NOMO-1 treated with dmso at 0.1 percent for 144 hours (cell line): Measurements from ENCODE around the gene RFWD3.

Experiments used
- DNase-seq: peaks from one replicate; lab custom pipeline; 2025; ENCODE audit not compliant: unreplicated experiment; lab: John Stamatoyannopoulos, UW

The RFWD3 gene

DNA sequence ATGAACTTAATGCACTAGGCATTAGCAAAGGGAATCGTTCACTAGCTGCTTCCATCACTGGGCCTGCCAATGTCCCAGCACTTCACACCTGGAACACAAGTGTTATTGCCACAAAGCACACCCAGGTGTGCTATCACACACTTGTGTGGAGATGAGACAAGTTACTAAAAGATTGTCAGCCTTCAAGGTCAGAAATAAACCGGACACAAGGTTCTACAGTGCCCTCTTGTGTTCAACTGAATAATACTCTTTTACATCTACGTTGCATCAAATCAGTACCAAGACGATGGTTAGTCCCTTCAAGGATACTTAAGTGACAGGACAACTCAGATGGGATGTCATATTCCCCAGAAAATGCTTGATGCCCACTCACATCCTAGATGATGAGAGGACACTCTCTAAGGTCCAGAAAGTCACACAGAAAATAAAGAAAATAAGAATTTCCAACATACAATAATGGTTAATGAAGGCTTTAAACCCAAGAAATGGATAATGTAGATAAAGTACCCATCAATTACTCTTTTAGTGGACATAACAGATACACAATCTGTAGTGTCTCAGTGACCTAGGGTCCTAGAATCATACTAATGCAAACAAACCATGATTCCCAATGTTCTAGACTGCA, 43.4 kb downstream of the RFWD3 start:
- no peak for DNase-seq

DNA sequence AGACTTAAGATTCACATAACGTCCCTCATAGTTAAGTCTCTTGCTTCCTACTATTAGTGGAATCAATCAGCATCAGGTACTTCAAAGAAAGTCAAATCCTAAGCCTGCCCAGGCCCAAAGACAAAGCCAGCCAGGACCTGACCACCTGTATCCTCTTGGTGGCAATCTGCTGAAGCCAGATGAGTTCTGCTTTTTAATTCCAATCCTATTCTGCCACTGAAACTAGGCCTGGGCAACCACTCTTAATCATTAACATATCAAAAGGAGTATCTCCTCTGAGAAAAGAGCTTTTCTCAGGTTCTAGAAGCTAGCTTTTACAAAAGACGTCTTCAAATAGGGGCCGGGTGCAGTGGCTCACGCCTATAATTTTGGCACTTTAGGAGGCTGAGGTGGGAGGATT, 44.7 kb downstream of the RFWD3 start:
- DNase-seq = no peak

DNA sequence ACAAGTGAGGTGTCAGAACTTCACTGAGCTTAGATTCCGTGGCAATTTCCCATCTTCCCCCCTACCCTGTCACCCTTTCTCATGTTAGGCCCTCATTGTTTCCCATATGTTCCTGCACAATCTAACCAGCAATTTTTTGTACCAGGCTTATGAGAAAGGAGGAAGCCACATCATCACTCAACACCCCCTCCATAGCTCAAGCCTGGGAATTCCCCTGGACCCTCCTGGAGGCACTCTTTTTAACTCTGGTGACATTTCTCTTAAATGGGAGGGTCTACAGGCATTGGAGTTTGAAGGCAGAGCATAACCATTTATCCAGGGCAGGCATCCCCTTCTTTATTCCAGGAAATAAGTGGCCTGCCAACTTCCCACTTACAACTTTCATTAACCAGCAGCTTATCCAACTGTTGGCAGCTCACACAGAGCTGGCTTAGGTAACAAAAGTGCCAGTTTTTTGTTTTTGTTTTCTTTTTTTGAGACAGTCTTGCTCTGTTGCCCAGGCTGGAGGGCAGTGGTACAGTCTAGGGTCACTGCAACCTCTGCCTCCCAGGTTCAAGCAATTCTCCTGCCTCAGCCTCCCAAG, 49.4 kb downstream of the RFWD3 start:
- DNase-seq = no peak

DNA sequence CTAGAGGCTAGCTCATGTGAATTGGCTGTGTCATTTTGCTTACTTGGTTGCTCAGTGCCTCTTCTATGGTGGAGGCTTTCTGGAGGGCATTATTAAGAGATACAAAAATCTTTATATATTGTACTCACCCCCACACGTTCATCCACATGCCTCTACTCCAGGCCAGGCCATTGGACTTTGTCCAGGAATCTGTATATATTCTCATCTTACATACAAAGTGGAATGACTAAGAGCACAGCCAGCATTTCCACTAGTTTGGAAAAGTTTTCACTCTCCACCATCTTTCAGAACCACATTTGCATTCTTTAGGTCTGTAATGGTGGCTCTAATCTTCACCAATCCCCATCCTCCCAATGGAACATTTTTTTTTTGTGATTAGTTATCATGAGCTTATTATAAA, 55.0 kb downstream of the RFWD3 start:
- DNase-seq = no peak

DNA sequence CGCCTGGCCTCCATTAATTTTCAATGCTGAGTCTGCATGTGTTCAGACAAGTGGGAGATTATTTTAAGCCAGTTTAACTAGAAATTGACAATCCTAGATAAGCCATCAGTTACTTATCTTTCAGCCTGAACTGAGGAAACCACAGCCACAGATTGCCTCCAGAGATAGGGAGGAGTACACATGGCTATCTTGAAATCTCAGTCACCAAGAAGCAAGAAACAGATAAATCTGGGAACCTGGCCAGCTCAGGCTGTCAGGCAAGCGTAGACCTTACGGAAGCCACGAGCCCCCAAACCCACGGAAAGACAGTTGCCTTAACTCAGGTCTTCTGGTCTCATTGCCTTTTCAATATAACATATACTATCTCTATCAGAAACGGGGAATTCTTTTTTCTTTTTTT, 57.7 kb downstream of the RFWD3 start:
- DNase-seq = no peak

DNA sequence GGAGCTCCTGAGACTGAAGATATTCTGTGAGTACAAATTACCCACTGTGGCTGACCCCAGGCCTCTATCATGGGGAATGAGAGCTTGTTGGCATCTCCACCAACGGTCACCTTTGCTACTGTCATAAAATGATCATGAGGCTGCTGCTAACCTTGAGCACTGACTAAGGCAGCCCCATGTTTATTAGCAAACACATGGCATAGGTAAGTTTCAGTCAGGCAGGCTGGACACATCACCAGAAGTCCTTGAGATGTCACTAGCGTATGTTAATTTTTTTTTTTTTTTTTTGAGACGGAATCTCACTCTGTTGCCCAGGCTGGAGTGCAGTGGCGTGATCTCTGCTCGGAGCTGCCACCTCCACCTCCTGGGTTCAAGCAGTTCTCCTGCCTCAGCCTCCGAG, 58.3 kb downstream of the RFWD3 start:
- no peak for DNase-seq

DNA sequence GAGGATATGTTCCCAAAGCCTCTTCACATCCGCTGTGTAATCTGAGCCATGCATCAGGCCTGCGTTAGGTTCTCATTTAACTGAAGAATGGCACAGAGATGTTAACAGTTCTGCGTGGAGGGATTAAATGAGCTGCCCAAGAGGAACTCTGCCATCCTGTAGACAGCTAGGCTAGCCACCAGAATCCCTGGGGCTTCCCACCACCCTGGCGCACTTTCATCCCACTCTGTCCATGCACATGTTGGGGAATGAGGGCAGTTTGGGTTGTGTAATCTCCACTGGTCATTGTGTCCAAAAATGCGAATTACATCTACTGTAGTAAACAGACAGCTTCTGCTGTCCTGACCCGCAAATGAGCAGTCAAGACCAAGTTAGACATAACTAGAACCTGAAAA, 58.7 kb downstream of the RFWD3 start:
- no peak for DNase-seq

DNA sequence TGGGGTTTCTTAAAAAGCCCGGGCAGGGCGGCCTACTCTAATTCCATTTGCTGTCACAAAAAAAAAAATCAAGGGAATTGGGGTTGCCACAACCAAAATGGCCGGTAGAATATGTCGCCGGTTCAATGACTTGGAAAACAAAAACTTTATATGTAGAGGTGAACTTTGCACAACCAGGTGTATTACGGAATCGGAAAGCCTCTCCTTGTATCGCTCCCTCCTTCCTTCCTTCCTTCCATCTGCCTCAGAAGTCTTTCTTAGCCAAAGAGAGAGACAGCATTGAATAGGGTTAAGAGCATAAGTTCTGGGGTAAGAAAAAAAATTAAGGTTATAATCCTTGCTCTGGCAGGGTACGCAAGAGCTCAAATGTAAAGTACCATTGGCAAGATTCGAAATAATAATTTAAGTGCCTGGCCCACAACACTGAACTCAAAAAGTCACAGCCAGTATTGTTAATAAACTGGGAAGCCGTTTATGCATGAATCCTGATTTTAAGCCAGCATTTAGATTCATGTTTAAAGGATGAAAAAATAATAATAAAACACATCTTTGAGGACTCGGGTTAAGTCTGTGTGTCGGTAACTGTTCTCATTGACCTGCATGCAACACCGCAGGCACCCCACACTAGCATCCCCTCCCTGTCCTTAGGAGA, 59.2 kb downstream of the RFWD3 start:
- no peak for DNase-seq

DNA sequence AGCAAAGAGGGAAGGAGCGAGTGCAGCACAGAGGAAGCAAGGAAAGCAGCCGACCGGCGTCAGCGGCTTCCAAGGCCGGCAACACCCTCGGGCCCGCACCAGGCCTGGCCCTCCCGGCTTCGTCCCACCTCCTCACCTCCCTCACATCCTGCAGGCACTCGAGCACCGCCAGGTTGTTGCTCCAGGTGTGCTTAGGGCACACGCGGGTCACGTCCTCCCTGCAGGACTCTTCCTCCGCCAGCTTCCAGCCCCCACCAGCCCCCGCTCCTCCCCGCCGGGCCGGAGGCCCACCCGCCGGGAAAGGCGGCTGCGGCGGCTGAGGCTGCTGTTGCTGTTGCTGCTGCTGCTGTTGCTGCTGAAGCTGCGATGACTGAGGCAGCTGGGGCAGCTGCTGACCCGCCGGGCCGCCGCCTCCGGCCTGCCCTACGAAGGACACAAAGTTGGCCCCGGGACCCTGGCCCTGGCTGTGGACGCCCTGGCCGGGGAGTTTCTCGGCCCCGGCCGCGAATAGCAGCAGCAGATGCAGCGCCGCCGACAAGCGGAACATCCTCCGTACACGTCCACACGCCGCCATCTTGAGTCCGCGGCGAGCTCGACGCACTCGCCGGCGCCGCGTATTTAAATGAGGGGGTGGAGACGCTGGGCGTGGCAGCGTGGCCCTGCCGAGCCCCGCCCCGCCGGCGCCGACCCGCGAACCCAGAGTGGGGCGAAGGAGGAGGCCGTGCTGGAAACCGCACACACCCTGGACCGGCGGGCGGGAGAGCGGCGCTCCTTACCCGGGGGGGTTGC, 60.0 kb downstream of the RFWD3 start, which contains the start of gene GLG1:
Gene GLG1 (minus strand): TSS at position 594 of the 789 bp plus-strand sequence. CDS start 20 bp downstream, at position 574.
- DNase-seq = peak; percentile 85

DNA sequence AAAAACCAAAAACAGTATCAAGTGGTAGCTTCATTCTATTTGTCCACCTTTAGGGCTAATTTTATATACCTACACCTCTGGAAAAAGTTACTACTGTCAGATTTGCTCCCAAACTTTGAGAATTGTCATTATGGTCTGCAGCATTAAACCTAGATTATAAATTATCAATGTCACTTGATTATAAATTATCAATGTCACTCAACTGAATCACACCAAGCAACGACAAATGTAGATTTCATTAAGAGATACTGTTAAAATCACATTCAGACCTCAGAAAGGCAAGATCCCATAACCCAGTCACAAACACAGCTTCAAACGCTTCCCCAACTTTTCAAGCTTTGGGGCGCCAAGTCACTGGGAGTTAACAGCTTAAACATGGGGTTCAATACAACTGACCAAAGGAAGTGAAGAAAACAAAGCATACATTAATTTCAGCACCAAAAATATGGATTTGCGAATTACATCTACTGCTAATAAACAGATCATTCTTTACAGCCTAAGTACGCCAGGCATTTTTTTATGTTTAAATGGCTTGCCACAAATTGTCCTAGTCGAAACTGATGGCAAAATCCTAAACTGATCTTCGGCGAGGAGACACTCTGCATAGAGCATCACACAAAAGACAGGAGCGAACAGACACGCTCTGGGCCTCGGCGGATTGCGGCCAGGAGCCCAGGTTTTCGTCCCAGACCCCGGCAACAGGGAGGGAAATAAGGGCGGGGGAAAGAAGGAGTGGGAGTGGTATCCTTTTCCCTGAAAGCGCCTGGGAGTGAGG, 60.7 kb downstream of the RFWD3 start:
- DNase-seq = no peak

DNA sequence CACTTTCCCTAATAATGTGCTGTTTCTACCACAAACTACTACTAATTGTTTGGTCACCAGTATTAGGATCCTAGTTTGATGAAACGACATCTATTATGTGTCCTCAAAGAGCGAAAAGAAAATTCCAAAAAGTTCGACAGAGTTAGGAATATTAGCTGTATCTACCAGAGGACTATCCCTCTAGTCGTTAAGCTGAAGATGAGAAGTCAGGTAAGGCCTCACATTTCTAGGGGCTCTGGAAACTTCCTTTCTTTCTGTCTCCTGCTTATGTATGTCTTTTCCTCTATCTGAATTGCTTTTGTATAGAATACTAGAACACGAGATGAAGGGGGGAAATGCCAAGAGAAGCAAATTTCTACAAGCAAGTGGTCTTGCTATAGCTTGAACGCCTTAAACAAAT, 61.3 kb downstream of the RFWD3 start:
- no peak for DNase-seq

DNA sequence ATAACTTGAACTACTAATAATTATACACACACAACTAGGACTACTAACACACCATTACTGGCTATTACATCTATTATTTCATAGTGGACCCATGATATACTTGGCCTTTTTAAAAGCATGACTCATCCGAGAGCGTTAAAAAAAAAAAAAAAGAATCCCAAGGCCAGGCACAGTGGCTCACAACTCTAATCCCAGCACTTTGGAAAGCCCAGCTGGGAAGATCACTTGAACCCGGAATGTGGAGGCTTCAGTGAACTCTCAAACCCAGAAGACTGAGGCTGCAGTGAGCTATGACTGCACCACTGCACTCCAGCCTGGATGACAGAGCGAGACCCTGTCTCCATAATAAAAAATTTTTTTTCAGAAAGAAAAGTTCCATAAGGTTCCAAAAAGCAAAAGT, 62.8 kb downstream of the RFWD3 start:
- no peak for DNase-seq

DNA sequence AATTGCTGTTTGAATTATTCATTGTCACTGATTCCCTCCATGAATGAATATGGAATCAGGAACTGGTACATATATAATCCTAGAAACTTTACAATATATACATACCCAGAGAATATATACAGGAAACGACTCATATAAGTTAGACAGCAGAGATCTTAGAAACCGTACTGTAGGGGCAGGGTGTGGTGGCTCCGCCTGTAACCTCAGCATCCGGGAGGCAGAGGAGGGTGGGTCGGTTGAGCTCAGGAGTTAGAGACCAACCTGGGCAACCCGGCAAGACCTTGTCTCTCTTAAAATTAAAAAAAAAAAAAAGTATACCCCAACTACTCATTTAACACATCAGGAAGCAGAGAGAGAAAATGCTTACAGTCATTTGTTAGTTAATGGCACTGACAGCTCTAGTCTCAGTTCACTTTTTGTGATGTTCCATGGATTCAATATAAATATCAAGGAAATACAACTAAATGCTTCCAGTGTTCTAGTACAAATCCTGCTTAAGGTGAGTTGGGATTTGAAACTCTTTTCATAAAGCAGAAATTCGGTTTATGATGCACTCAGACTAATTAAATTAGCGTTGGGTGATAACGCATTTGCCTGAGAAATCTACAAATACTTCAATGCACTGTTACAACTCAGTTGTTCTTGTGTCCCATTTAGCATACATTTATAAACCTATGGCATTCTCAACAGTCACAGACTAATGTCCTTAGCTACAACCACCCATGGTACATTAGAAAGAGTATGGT, 65.4 kb downstream of the RFWD3 start:
- DNase-seq = peak; percentile 6

DNA sequence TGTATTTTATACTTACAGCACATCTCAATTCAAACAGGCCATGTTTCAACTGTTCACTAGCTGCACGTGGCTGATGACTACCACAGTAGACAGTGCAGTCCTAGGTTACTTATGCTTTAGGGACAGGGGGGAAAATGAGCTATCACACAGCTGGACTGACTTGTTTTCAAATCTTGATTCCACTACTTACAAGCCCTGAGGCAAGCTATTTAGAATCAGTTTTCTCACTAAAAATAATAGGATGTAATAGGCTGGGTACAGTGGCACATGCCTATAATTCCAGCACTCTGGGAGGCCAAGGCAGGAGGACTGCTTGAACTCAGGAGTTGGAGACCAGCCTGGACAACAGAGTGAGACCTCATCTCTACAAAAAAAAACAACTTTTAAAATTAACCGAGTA, 70.1 kb downstream of the RFWD3 start:
- no peak for DNase-seq

DNA sequence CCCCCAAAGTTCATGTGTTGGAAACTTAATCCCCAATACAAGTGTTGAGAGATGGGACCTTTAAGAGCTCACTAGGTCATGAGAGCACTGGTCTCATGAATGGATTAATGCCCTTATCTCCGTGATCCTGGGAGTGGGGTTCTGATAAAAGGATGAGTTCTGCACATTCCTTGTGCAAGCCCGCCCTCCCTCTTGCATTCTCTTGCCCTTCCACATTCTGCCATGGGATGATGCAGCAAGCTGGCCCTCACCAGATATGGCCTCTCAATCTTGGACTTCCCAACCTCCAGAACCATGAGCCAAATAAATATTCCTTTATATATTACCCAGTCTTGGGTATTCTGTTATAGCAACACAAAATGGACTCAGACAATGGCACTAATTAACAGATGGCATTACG, 73.8 kb downstream of the RFWD3 start:
- no peak for DNase-seq

DNA sequence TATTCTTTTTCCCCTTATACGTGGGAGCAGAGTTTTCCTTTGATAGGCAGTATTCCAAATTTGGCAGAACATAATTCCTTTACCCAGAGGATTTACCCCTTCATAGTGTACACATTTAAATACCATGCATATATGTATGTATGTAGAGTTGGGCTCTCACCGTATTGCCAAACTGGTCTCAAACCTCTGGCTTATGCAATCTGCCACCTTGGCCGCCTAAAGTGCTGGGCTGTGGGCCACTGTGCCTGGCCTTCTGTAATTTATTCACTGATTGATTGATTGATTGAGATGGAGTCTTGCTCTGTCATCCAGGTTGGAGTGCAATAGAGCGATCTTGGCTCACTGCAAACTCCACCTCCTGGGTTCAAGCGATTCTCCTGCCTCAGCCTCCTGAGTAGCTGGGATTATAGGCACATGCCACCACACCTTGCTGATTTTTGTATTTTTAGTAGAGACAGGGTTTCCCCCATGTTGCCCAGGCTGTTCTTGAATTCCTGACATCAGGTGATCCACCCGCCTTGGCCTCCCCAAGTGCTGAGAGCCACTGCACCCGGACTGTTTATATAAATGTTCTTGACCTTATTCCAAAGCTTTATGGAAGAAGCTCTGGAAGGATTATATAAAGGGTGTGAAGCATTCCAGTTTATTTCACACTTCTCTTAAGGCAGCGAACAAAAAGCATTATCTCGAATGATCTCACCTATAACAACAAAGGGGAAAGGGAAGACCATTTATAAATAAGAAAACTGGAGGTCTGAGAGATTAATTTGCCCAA, 74.6 kb downstream of the RFWD3 start:
- DNase-seq = no peak

DNA sequence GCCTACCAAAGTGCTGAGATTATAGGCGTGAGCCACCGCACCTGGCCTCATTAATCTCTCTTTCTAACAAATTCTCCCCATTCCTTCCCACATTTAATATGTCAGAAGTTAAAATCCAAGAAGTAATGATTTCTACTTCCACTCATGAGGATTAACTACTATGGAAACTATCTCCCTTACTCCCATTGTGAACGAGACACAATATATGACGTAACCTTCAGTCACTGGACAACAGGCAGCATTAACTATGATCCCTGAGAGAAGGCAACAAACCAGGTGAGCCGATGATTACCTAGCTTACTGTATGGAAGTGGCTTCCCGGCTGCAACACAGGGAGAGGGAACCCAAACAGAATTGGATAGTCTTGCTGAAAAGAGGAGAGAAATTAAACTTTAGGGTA, 79.7 kb downstream of the RFWD3 start:
- DNase-seq = no peak

DNA sequence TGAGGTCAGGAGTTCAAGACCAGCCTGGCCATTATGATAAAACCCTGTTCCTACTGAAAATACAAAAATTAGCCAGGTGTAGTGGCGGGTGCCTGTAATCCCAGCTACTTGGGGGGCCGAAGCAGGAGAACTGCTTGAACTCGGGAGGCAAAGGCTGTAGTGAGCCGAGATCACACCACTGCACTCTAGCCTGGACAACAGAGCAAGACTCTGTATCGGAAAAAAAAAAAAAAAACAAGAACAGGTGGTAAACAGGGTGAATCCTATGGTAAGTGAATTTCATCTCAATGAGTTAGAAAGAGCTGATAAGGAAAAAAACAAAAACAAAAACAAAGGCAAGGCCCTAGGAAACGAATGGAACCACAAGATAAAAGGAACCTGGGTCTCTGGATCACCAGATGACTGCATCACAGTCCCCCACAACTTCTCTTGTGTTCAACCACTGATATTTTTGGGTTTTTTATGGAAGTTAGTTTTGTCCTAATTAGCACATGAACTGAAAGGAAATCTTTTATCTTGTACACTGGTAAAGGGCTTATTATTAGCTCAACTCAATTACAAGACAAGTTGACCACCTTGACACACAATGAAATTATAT, 80.7 kb downstream of the RFWD3 start:
- no peak for DNase-seq

DNA sequence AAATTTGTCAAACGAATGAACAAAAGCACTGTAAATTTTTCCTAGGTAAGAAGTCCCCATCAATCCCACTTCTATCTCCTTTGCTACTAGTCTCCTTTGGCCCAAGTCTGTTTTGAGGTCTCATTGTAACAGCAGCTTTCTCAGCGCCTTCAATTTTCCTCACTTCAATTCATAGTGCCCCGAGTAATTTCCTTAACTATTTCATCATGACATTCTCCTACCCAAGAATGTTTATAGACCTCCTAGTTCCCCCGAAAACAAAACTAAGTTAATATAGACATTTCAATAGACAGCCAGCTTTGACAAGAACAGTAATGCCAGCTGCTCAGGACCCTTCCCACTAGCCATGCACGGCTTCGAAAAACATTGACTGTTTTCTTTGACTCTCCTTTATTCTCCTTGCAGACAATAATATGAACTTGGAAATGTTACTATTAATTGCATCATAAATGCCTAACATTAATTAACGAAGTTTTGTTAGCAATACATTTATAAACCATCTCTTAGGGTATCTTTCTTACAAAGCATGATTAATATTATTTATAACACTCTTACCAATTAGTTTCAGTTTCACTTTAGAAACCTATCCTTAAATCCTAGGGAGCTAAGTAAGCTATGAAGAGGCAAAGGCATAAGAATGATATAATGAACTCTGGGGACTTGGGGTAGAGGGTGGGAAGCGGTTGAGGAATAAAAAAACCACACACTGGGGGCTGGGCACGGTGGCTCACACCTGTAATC, 82.6 kb downstream of the RFWD3 start:
- DNase-seq = no peak
